Activated effector memory CD4-positive, alpha-beta T cell treated with Interleukin-2 at 50 U/mL for 16 hours (primary cell): ENCODE measurements around the gene KRTAP19-3.
"Not testable (repeated sequence)": the region's sequence is repeated elsewhere in the genome, so short reads cannot be mapped to it uniquely, and the experiment has no call there.

ENCODE experiments used
- DNase-seq: peaks from one replicate; pipeline ENCODE4 v3.0.0-alpha.2; 2020

The KRTAP19-3 gene

DNA sequence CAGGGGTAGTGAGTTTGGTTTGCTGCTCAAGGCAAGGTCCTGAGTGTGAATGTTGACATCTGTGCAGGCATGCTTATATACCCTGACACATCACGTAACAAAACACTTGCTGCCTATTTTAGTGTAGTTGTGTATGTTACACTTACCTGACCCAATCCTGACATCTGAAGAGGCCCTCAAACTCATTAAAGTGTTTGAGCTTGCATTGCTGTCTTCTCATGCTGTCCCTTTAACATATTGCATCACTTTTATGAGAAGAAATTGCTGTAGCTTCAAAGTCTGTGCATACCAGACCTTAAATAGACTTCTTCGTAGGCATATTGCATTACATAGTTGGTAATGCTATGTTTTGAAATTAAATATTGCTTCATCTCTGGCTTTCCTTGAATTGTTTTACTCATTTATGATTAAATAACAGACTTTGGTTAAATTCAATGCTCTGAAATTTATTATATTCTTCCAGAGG, at the start of gene KRTAP19-3:
Gene KRTAP19-3, minus strand, starts transcription at position 51 of the 466 bp plus-strand sequence. CDS start 56 bp downstream, outside the sequence.
- no peak for DNase-seq

GRCh38 chr21:30518876-30519275, 27.1 kb upstream of the KRTAP19-3 start:
- DNase-seq = no peak

DNA sequence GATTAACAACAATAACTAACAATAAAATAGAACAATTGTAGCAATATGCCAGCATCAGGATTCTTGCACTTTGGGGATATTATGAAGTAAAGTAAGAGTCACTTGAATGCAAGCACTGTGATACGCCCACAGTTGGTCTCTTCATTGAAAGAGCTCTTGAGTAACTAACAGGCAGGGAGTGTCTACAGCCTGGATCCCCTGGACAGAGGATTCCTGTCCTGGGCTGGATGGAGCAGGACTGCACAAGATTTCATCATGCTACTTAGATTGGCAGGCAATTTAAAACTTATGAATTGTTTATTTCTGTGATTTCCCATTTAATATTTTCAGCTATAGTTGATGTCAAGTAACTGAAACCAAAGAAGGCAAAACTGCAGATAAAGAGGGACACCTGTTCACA, 23.9 kb upstream of the KRTAP19-3 start:
- DNase-seq = no peak

DNA sequence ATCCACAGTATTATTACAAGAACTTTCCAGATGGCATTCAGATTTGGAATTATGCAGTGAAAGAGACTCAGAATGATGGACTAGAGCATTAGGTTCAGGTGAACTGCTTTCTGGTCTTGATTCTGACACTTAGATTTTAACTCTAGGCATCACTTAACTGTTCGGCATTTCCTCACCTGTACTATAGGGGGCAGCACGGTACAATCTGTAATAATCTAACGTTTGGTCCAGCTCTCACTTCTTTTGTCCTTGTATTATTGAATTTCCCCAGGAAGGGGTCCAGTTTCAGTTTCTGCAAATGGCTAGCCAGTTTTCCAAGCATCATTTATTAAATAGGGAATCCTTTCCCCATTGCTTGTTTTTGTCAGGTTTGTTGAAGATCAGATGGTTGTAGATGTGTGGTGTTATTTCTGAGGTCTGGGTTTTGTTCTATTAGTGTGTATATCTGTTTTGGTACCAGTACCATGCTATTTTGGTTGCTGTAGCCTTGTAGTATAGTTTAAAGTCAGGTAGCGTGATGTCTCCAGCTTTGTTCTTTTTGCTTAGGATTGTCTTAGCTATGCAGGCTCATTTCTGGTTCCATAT, 13.9 kb upstream of the KRTAP19-3 start:
- DNase-seq = not testable (repeated sequence)

- DNase-seq = no peak
These were observed 10.2 kb upstream of the KRTAP19-3 start, which contains the start of gene KRTAP19-5 for GRCh38 chr21:30502041-30502440. KRTAP19-5 (minus strand) TSS chr21:30502141; CDS start chr21:30502090, 51 bp downstream.

DNA sequence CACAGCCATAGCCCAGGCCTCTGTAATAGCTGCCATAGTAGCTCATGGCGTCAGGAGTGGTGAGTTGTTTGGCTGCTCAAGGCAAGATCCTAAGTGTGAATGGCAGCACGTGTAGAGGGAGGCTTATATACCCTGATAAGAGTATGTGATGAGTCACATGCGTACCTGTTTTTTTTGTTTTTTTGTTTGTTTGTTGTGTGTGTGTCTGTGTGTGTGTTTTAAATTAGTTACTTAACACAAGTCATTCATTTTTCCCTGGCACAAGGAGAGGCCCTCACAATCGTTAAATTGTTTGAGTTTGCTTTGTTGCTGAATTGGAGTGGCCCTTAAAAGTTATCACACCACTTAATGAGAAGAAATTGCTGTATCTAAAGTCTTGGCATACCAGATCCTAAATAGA, 5.3 kb upstream of the KRTAP19-3 start, which contains the start of gene KRTAP19-4:
Gene KRTAP19-4, minus strand, starts transcription at position 101 of the 400 bp plus-strand sequence. Its CDS starts 55 bp downstream, at position 46.
- DNase-seq = no peak

- no peak for DNase-seq
These were observed 4.5 kb downstream of the KRTAP19-3 start, which contains the start of gene KRTAP19-2 for GRCh38 chr21:30487336-30487735. KRTAP19-2 (minus strand) TSS chr21:30487436; CDS start chr21:30487348, 88 bp downstream.

DNA sequence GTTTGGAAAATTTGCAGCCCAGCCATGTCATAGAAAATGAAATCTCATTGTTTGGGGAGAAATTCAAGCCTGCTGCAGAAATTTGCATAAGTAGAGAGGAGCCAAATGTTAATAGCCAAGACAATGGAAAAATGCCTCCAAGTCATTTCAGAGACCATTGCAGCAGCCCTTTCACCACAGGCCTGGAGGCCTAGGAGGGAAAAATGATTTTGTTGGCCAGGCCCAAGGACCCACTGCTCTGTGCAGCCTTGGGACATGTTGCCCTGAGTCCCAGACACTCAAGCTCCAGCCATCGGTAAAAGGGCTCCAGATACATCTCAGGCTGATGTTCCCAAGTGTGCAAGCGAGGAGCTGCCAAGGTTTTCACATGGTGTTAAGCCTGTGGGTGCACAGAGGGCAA, 5.6 kb downstream of the KRTAP19-3 start:
- no peak for DNase-seq

- DNase-seq = no peak
These were observed 9.7 kb downstream of the KRTAP19-3 start for GRCh38 chr21:30482130-30482529.

DNA sequence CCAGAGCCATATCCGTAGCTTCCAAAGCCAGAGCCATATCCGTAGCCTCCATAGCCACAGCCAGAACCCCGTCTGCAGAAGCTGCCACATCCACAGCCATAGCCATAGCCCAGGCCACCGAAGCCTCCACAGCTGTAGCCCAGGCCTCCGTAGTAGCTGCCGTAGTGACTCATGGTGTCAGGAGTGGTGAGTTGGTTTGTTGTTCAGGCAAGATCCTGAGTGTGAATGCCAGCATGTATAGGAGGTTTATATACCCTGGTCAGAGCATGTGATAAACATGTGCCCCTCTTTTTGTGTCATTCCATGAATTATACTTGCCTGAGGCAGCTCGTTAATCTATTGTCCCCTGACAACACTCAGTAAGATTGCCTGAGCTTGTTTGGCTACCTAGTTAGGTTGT, 11.7 kb downstream of the KRTAP19-3 start, which contains the start of gene KRTAP19-1:
Gene KRTAP19-1, minus strand, starts transcription at position 223 of the 400 bp plus-strand sequence. Its CDS starts 50 bp downstream, at position 173.
- no peak for DNase-seq

DNA sequence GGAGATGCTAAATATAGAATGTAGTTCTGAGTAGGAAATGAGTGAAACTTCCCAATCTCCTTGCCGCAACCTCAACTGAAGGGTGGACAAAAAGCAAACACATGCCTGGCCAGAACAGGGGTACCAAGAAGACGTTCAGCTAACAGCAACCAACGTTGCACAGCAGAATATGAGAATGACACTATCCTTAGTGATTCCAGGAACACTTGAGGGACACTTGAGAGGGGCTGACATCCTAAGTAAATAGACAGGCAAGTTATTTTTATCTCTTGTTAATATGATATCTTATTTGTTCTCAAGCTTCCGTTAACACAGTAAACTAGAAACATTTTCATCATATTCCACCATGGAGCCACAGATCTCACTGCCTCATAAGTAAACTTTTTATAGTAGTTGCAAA, 12.6 kb downstream of the KRTAP19-3 start:
- DNase-seq = no peak

- DNase-seq = no peak
These were observed 13.8 kb downstream of the KRTAP19-3 start for GRCh38 chr21:30478004-30478403.

DNA sequence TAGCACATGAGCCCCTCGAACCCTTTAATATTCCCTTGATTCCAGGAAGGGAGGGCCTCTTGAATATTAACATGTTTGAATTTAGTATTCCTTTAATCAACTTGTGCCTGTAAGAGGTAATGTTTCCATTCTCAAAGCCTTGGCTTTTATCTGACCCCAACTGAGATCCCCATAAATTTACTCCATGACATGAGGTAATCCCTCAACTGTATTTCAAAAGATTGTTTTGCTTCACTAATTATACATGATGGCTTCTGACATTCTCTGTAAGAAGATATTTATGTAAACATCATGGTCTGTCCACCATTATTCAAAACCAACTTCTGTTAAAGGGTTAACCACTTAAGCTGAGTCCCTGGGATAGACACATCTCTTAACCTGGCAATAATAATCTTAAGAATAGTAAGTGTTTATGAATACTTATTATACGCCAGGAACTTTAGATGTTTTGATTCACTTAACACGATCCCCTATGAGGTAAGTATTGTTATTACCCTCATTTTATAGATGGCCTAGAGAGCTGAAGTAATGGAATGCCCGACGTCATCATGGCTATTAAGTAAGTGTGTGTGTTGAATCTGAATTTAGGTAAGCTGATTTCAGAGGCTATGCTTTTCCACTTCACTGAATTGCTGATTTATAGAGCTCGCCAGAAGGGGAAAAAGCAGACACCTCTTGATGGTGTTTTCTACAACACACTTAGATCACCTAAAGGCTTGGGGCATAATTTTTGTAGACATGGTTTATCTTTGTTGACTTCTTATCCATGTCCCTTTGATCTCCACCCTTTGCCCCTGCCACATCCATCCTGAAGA, 22.7 kb downstream of the KRTAP19-3 start:
- no peak for DNase-seq

- DNase-seq = no peak
These were observed 28.1 kb downstream of the KRTAP19-3 start for GRCh38 chr21:30463713-30464112.

DNA sequence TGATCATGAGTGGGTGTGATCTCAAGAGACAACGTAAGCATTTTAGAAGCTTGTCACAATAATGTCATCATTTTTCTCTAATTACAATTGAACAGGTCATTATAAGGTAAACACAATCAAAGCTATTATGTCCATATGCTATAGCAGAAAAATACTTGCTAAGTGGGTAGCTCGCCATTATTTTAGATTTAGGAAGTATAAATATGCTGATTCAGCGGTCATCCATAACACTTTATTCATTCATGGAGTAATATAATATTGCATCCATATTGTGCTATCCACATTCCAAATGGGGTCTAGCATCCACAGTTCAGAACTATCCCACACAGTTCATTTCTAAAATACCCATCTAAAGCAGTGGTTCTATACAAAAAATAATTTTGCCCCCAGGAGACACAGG, 43.3 kb downstream of the KRTAP19-3 start:
- DNase-seq = no peak

DNA sequence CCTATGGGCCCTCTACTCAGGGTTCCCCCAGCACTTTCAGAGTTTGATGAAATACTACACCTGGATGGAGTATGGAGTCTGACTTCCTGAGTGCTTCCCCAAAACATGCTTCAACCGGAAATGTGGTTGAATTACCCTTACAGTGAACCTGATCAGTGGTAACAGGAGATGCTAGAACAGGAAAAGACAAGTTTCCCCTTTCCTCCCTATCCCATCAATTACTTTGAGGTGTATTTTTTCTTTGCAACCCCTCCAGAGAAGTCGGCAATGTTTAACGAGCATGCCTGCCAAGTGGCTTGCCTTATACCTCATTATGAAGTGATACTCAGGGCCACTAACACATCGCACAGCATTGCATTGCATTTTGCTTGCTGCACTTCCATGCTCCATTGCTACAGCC, 44.8 kb downstream of the KRTAP19-3 start:
- DNase-seq = no peak

DNA sequence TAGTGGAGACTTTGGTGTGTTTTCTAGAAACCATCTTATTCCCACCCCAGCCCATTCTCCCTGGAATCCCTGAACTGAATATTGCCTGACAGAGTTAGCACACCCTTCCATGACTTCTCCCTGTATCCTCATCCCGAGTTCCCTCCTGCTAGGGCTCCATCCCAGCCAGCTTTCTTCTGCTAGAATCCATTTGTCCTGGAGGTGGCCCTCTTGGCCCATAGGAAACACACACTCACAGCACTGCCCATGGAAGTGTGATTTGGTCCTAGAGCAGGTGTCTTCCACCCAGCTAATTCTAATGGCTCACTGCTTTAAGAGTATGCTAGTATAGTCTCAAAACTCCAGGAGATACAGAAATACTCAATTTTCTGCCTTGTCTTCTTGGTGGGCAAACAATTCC, 47.6 kb downstream of the KRTAP19-3 start:
- DNase-seq = no peak

DNA sequence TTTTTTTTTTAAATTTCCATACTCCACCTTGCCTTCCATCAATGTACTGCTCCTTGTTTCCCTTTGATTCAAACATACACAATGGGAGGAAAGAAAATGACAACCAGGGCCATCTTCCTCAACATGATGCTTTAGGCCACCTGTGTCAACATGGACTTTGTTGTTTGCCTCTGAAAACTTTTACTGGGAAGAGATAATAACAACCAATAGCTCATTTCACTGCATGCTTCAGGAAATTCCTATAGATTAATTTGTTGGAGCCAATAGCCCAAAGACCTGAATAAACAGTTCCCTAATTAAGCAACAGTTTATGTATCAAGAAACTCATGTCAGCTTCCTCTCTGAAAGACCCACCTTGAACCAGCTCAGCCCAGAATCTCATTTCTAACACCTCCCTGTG, 48.6 kb downstream of the KRTAP19-3 start:
- DNase-seq = no peak
